ENCODE data around the gene GATA3.
A peak's percentile ranks its signal among the peaks of the same experiment; 100 is the strongest.

Gene GATA3

GRCh38 chr10:8049865-8050555, 4.5 kb upstream of the GATA3 start:
- TF ChIP-seq SPI1 (IDR thresholded peaks at IDR 0.05; ENCODE audit: low read depth, low read length) (peak; percentile 23; the same call in 1 of the 2 replicates), PAX5 (IDR thresholded peaks at IDR 0.05; ENCODE audit: insufficient read depth, low read length, severe bottlenecking) (no peak)
- no peak for FAIRE-seq
- DNase-seq (ENCODE audit: insufficient read length, low spot score), result no peak

- no peak for FAIRE-seq
- DNase-seq (ENCODE audit: insufficient read length, low spot score), result no peak
- TF ChIP-seq POLR2AphosphoS5 (IDR thresholded peaks at IDR 0.05; ENCODE audit: low read depth, low read length), result no peak
- no peak for TF ChIP-seq PAX5 (IDR thresholded peaks at IDR 0.05; ENCODE audit: insufficient read depth, low read length, severe bottlenecking)
- TF ChIP-seq POU2F2 (IDR thresholded peaks at IDR 0.05; ENCODE audit: low read depth, low read length), result no peak
- TF ChIP-seq TAF1 (IDR thresholded peaks at IDR 0.05; ENCODE audit: low read depth, low read length), result no peak
- TF ChIP-seq SPI1 (IDR thresholded peaks at IDR 0.05; ENCODE audit: low read depth, low read length), result no peak
- TF ChIP-seq POLR2A (IDR thresholded peaks at IDR 0.05; ENCODE audit: low read depth, low read length), result no peak
Observed at GRCh38 chr10:8050556-8051108, 3.9 kb upstream of the GATA3 start.

GRCh38 chr10:8051109-8051821, 3.2 kb upstream of the GATA3 start:
- no peak for DNase-seq (ENCODE audit: insufficient read length, low spot score)
- no peak for FAIRE-seq
- TF ChIP-seq TAF1 (IDR thresholded peaks at IDR 0.05; ENCODE audit: low read depth, low read length) (no peak), POLR2AphosphoS5 (IDR thresholded peaks at IDR 0.05; ENCODE audit: low read depth, low read length) (no peak), POU2F2 (IDR thresholded peaks at IDR 0.05; ENCODE audit: low read depth, low read length) (no peak), PAX5 (IDR thresholded peaks at IDR 0.05; ENCODE audit: insufficient read depth, low read length, severe bottlenecking) (no peak), POLR2A (IDR thresholded peaks at IDR 0.05; ENCODE audit: low read depth, low read length) (no peak), SPI1 (IDR thresholded peaks at IDR 0.05; ENCODE audit: low read depth, low read length) (no peak)

- DNase-seq (ENCODE audit: insufficient read length, low spot score), result no peak
- no peak for FAIRE-seq
- no peak for TF ChIP-seq POLR2AphosphoS5 (IDR thresholded peaks at IDR 0.05; ENCODE audit: low read depth, low read length)
- no peak for TF ChIP-seq SPI1 (IDR thresholded peaks at IDR 0.05; ENCODE audit: low read depth, low read length)
- no peak for TF ChIP-seq PAX5 (IDR thresholded peaks at IDR 0.05; ENCODE audit: insufficient read depth, low read length, severe bottlenecking)
- no peak for TF ChIP-seq POLR2A (IDR thresholded peaks at IDR 0.05; ENCODE audit: low read depth, low read length)
- TF ChIP-seq POU2F2 (IDR thresholded peaks at IDR 0.05; ENCODE audit: low read depth, low read length), result no peak
Observed at GRCh38 chr10:8051851-8052257, 2.6 kb upstream of the GATA3 start.

GRCh38 chr10:8052341-8052955, 2.0 kb upstream of the GATA3 start:
- FAIRE-seq (no peak), DNase-seq (ENCODE audit: insufficient read length, low spot score) (no peak)

GRCh38 chr10:8052956-8053445, 1.5 kb upstream of the GATA3 start:
- DNase-seq (ENCODE audit: insufficient read length, low spot score) (no peak), FAIRE-seq (peak; percentile 13)
- TF ChIP-seq SPI1 (IDR thresholded peaks at IDR 0.05; ENCODE audit: low read depth, low read length) (no peak), POLR2AphosphoS5 (IDR thresholded peaks at IDR 0.05; ENCODE audit: low read depth, low read length) (no peak), PAX5 (IDR thresholded peaks at IDR 0.05; ENCODE audit: insufficient read depth, low read length, severe bottlenecking) (no peak), TAF1 (IDR thresholded peaks at IDR 0.05; ENCODE audit: low read depth, low read length) (no peak), POLR2A (IDR thresholded peaks at IDR 0.05; ENCODE audit: low read depth, low read length) (no peak), POU2F2 (IDR thresholded peaks at IDR 0.05; ENCODE audit: low read depth, low read length) (no peak)

More at GRCh38 chr10:8052341-8052955, 2.0 kb upstream of the GATA3 start:
- TF ChIP-seq POLR2A (IDR thresholded peaks at IDR 0.05; ENCODE audit: low read depth, low read length) (no peak), TAF1 (IDR thresholded peaks at IDR 0.05; ENCODE audit: low read depth, low read length) (no peak), POLR2AphosphoS5 (IDR thresholded peaks at IDR 0.05; ENCODE audit: low read depth, low read length) (no peak), SPI1 (IDR thresholded peaks at IDR 0.05; ENCODE audit: low read depth, low read length) (no peak), PAX5 (IDR thresholded peaks at IDR 0.05; ENCODE audit: insufficient read depth, low read length, severe bottlenecking) (no peak), POU2F2 (IDR thresholded peaks at IDR 0.05; ENCODE audit: low read depth, low read length) (no peak)

GRCh38 chr10:8053446-8054243, 843 bp upstream of the GATA3 start:
- peak; percentile 2 for TF ChIP-seq PAX5 (IDR thresholded peaks at IDR 0.05; ENCODE audit: insufficient read depth, low read length, severe bottlenecking)
- TF ChIP-seq TAF1 (IDR thresholded peaks at IDR 0.05; ENCODE audit: low read depth, low read length), result no peak
- TF ChIP-seq SPI1 (IDR thresholded peaks at IDR 0.05; ENCODE audit: low read depth, low read length), result no peak
- no peak for TF ChIP-seq POU2F2 (IDR thresholded peaks at IDR 0.05; ENCODE audit: low read depth, low read length)
- DNase-seq (ENCODE audit: insufficient read length, low spot score) (peak; percentile 94), FAIRE-seq (peak; percentile 96)

- TF ChIP-seq POLR2AphosphoS5 (IDR thresholded peaks at IDR 0.05; ENCODE audit: low read depth, low read length), result no peak
- no peak for TF ChIP-seq POU2F2 (IDR thresholded peaks at IDR 0.05; ENCODE audit: low read depth, low read length)
- TF ChIP-seq TAF1 (IDR thresholded peaks at IDR 0.05; ENCODE audit: low read depth, low read length), result no peak
- no peak for TF ChIP-seq POLR2A (IDR thresholded peaks at IDR 0.05; ENCODE audit: low read depth, low read length)
- TF ChIP-seq PAX5 (IDR thresholded peaks at IDR 0.05; ENCODE audit: insufficient read depth, low read length, severe bottlenecking), result no peak
- no peak for TF ChIP-seq SPI1 (IDR thresholded peaks at IDR 0.05; ENCODE audit: low read depth, low read length)
- FAIRE-seq (no peak), DNase-seq (ENCODE audit: insufficient read length, low spot score) (no peak)
Observed at GRCh38 chr10:8054244-8054493, 319 bp upstream of the GATA3 start.

Data from GM12891 (cell line).